Activated naive CD8-positive, alpha-beta T cell treated with anti-CD3 and anti-CD28 coated beads, Interleukin-2, amount 10 ng/mL, durations not matched to agents 7 days and 5 days (primary cell): ENCODE measurements around the gene CRTC1. TPM values are rescaled to one million over a fixed set of nuclear protein-coding genes. Genes with fewer than 3 reads are reported as not detected.
"Not testable (repeated sequence)": the region's sequence is repeated elsewhere in the genome, so short reads cannot be mapped to it uniquely, and the experiment has no call there.

Experiments
- ATAC-seq: fragments of 150-1000 bp; cut with Tn5 transposase; one replicate; pipeline ENCODE4 v1.10.0; 2021; ENCODE audit warnings: low read depth, moderate library complexity
- POLR2A ChIA-PET: fragments of 350-600 bp; sonication (Branson Sonifier 250); formaldehyde crosslinking; loops from one replicate; lab custom pipeline; 2021; ENCODE audit warnings: antibody characterized with exemption; lab: Charles Lee
- DNase-seq: peaks from one replicate; pipeline ENCODE4 v3.0.0; 2021
- H3K27ac Mint-ChIP-seq: one replicate; pipeline ENCODE4 v1.8.0; 2022; ENCODE audit warnings: mild to moderate bottlenecking, mixed read lengths
- H3K27me3 Mint-ChIP-seq: one replicate; pipeline ENCODE4 v1.8.0; 2022; ENCODE audit warnings: mild to moderate bottlenecking, moderate library complexity, mixed read lengths
- H3K36me3 Mint-ChIP-seq: one replicate; pipeline ENCODE4 v1.8.0; 2021; ENCODE audit warnings: mild to moderate bottlenecking, mixed read lengths
- H3K4me1 Mint-ChIP-seq: one replicate; pipeline ENCODE4 v1.8.0; 2021; ENCODE audit warnings: mixed read lengths
- H3K4me3 Mint-ChIP-seq: one replicate; pipeline ENCODE4 v1.8.0; 2022; ENCODE audit warnings: mild to moderate bottlenecking, moderate library complexity, mixed read lengths
- H3K9me3 Mint-ChIP-seq: one replicate; pipeline ENCODE4 v1.8.0; 2021; ENCODE audit warnings: mixed read lengths
- total RNA-seq, 2 experiments: library from RNA; stranded (reverse); gene quantifications; one replicate each; pipeline ENCODE4 v1.2.3, GENCODE V29; 2021

CRTC1 gene
- total RNA-seq, 2 experiments from 2014 or later = 10.3 to 11.8 TPM

DNA sequence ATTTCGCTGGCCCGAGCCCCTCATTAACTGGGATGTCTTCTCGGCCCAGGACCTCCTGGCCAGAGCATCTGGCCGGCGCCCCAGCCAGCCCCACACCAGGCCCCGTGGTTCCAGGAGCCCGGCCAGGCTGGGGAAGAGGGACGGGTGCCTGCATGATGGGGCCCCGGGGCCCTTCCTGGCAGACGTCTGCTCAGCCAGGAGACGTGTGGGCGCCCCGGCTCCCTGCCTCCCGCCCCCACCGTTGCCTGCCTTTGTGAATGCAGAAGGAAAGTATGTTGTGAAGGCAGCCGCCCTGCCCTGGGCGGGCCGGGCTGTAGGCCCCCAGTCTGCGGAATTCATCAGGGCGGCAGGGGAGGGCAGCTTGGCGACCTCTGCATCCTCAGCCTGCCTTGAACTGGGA, 112.1 kb downstream of the CRTC1 start:
- ATAC-seq = no peak
- Mint-ChIP-seq H3K4me3 (no peak overlapping the region), H3K27me3 (peaks cover 63% of the 10 kb centered on the region), H3K4me1 (no peaks in the 10 kb centered on the region), H3K27ac (no peak overlapping the region), H3K36me3 (no peaks in the 10 kb centered on the region), H3K9me3 (no peaks in the 10 kb centered on the region)
- POLR2A ChIA-PET = no interaction called here
- no peak for DNase-seq

DNA sequence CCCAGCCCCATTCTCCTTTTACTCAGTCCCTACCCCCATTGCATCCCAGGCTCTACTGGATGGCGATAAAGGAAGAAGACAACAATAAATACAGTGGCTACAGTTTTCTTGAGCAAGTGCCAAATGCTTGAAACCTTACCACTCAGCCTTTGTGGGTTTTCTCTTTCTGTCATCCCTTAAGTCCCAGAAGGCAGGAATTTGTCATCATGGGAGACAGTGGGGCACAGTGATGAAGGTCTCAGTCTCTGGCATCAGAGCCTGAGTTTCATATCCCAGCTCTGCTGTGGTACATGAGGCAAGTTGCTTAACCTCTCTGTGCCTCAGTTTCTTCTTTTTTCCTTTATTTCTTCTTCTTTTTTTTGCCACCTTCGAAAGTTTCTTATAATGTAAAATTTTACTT, 112.8 kb downstream of the CRTC1 start:
- ATAC-seq (no peak), DNase-seq (no peak)
- POLR2A ChIA-PET = no interaction called here
- Mint-ChIP-seq H3K4me1 (no peaks in the 10 kb centered on the region), H3K27ac (no peak overlapping the region), H3K9me3 (no peaks in the 10 kb centered on the region), H3K4me3 (no peak overlapping the region), H3K36me3 (no peaks in the 10 kb centered on the region), H3K27me3 (peaks cover 56% of the 10 kb centered on the region)

DNA sequence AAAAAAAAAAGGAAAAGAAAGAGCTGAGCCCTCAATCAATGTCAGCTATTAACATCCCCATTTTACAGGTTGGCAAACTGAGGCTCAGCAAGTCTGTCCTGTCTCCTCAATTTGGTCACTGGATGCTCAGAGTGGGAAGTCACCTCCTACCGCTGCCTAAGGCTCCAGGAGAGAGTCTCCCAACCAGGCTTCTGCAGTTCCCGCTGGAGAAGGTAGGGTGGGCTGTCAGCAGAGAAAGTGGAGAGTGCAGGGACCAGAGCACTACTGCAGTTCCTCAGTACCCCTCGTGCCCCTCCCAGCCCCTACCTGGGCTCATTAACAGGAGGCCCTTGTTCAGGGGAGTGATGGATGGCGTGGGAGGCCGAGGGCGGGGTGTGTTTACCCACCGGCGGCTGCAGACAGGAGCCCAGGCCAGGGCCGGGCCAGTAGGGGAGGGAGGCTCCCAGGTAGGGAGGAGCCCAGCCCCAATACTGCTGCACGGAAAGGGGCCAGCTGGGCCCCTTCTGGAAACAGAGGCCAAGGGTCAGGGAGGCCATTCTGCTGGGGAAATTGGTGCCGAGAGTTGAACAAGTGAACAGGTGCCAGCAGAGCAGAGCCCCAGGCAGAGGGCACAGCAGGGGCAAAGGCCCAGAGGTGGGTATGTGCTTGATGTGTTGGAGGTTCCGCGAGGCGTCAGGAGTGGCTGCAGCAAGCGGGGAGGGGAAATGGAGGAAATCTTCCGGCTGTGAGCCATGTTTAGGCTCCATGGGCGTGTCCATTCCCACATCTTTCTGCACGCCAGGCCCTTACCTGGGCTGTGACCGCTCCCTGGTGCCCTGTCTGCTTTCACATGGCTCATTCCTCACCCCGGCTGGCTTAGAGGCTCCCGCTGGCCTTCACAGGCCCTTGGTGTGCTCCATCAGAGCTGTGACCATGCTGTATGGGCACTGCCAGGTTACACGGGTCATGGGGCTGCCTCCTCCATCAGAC, 115.2 kb downstream of the CRTC1 start:
- Mint-ChIP-seq H3K27me3 (peaks cover 42% of the 10 kb centered on the region), H3K4me3 (no peak overlapping the region), H3K27ac (no peak overlapping the region), H3K9me3 (no peaks in the 10 kb centered on the region), H3K4me1 (no peaks in the 10 kb centered on the region), H3K36me3 (no peaks in the 10 kb centered on the region)
- ATAC-seq = no peak
- DNase-seq = no peak
- POLR2A ChIA-PET = no interaction called here

DNA sequence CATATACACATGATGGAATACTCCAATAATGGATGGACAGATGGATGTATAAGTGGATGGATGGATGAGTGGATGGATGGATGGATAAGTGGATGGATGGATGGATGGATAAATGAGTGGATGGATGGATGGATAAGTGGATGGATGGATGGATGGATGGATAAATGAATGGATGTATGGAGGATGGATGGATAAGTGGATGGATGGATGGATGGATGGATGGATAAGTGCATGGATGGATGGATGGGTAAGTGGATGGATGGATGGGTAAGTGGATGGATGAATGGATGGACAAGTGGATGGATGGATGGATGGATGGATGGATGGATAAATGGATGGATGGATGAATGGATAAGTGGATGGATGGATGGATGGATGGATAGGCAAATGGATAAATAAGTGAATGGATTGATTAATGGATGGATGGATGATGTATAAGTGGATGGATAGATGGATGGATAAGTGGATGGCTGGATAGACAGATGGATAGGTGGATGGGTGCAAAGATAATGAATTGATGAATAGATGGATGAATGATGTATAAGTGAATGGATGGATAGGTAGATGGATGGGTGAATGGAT, 116.0 kb downstream of the CRTC1 start:
- Mint-ChIP-seq H3K9me3 (no peaks in the 10 kb centered on the region), H3K4me1 (no peaks in the 10 kb centered on the region), H3K4me3 (no peak overlapping the region), H3K27me3 (peaks cover 39% of the 10 kb centered on the region), H3K36me3 (no peaks in the 10 kb centered on the region), H3K27ac (no peak overlapping the region)
- no peak for DNase-seq
- ATAC-seq = no peak
- POLR2A ChIA-PET = no interaction called here

DNA sequence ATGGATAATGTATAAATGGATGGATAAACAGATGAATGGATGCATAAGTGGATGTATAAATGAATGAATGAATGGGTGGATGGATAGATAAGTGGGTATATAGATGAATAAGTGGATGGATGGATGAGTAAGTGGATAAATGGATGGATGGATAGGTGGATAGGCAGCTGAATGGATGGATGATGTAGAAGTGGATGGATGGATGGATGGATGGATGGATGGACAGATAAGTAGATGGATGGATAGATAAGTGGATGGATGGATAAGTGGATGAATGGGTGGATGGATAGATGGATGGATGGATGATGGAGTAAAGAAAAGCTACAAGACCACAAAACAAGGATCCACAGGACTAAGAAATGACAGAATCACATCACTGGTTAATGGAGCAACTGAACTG, 116.6 kb downstream of the CRTC1 start:
- peaks cover 34% of the 10 kb centered on the region for H3K27me3 Mint-ChIP-seq
- H3K4me1 Mint-ChIP-seq = no peaks in the 10 kb centered on the region
- ATAC-seq (no peak), DNase-seq (no peak)
- H3K4me3 Mint-ChIP-seq = no peak overlapping the region
- no peak overlapping the region for H3K27ac Mint-ChIP-seq
- POLR2A ChIA-PET = no interaction called here
- H3K9me3 Mint-ChIP-seq = no peaks in the 10 kb centered on the region
- no peaks in the 10 kb centered on the region for H3K36me3 Mint-ChIP-seq

DNA sequence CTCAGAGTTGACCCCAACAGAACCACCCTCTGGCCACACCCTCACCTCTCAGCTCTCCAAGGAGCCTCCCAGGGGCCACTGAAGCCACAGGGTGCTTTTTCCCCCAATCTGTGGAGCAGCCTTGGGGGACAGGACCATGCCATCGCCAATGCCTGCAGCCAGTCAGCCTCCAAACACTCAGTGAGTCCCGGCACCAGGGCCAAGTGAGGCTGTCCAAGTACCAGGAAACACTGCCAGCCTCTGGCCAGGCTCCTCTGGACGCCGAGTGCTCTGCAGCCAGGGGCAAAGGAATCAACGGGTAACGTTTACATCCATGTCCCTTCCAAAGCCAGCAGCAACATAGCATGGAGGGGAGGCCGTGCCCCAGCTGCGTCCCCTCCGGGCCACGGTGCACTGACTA, 117.2 kb downstream of the CRTC1 start:
- Mint-ChIP-seq H3K9me3 (no peaks in the 10 kb centered on the region), H3K4me1 (no peaks in the 10 kb centered on the region), H3K4me3 (no peak overlapping the region), H3K27me3 (peaks cover 31% of the 10 kb centered on the region), H3K36me3 (no peaks in the 10 kb centered on the region), H3K27ac (no peak overlapping the region)
- POLR2A ChIA-PET = no interaction called here
- ATAC-seq (no peak), DNase-seq (no peak)

DNA sequence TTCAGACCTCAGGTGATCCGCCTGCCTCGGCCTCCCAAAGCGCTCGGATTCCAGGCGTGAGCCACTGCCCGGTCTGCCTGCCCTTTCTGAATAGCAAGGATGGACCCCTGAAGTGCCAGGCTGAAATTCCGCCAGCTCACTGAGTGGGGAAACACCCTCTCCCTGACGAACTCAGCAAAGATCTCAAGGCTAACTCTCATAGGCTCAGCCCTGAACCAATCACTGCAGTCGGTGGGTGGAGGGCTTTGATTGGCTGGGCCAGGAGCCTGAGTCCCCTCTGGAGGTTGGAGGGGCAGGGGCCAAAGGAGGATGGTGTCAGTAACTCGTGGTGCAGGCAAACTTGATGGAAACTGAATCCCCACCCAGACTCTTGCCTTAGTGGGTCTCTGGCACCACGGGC, 118.9 kb downstream of the CRTC1 start:
- ATAC-seq = no peak
- no peaks in the 10 kb centered on the region for H3K36me3 Mint-ChIP-seq
- no peak overlapping the region for H3K4me3 Mint-ChIP-seq
- no peaks in the 10 kb centered on the region for H3K9me3 Mint-ChIP-seq
- no peak for DNase-seq
- no peak overlapping the region for H3K27ac Mint-ChIP-seq
- peaks cover 17% of the 10 kb centered on the region for H3K27me3 Mint-ChIP-seq
- H3K4me1 Mint-ChIP-seq = no peaks in the 10 kb centered on the region
- POLR2A ChIA-PET = no interaction called here

DNA sequence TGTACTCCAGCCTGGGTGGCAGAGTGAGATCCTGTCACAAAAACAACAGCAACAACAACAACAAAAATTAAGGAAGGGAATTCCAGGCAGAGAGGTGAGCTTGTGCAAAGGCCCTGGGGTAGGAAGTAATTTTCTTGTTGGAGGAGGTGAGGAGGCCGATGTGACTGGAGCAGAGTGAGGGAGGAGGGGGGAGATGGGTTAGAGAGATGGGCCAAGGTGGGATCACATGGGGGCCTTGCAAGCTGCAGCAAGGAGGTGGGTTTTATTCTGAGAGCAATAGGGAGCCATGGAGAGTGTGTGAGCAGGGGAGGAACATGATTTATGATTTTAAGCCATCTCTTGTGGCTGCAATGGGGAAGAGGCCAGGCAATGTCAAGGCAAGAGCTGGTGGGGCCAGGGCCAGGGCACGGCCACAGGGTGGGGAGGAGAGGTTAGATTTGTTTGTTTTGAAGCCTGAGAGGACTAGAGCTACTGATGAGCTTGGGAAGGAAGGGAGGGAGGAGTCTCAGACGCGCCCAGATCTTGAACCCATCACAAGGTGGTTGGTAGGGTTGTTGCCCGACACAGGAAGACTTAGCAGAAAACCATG, 120.2 kb downstream of the CRTC1 start:
- H3K9me3 Mint-ChIP-seq = no peaks in the 10 kb centered on the region
- no peak for ATAC-seq
- no peaks in the 10 kb centered on the region for H3K36me3 Mint-ChIP-seq
- POLR2A ChIA-PET = no interaction called here
- no peaks in the 10 kb centered on the region for H3K4me1 Mint-ChIP-seq
- H3K27me3 Mint-ChIP-seq = peaks cover 7% of the 10 kb centered on the region
- DNase-seq = no peak
- H3K27ac Mint-ChIP-seq = no peak overlapping the region
- H3K4me3 Mint-ChIP-seq = no peak overlapping the region

DNA sequence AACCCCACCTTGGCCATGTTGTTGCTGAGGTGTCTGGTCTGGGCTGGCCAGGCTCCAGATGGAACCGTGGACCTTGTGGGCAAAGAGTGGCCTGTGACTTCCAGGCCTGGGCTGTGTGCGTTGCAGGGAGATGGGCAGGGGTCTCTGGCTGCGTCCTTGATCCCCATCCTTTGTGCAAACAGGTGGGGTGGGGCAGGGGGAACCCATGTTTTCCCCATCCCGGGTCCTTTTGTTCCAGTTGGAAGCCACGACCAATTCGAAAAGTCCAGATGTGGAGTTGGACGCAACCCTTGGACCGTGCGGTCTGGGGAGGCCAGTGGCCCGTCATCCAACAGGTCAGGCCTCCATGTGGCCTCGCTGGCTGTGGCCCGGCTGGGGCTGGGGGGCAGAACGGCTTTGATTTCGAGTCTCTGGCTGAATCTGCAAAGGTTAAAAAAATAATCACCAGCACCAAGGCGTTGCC, 120.7 kb downstream of the CRTC1 start:
- ATAC-seq (no peak), DNase-seq (no peak)
- Mint-ChIP-seq H3K27me3 (peaks cover 3% of the 10 kb centered on the region), H3K27ac (no peak overlapping the region), H3K4me3 (no peak overlapping the region), H3K9me3 (no peaks in the 10 kb centered on the region), H3K36me3 (no peaks in the 10 kb centered on the region), H3K4me1 (no peaks in the 10 kb centered on the region)
- POLR2A ChIA-PET = no interaction called here

DNA sequence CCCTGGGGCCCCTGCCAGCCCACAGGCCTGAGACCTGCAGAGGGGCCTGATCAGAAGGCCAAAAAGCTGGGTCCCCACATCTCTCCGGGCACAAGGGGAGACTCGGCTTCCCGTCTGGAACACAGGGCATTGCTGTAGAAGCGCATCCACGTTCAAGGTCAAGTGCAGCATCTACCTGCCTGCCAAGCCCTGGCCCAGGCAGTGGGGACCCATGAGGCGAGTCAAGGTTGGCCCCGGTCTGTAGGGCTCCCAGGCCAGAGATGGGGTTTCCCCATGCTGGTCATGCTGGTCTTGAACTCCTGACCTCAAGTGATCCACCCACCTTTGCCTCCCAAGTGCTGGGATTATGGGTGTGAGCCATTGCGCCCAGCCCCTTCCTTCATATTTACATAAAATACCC, 121.2 kb downstream of the CRTC1 start:
- Mint-ChIP-seq H3K36me3 (no peaks in the 10 kb centered on the region), H3K27me3 (peaks cover 4% of the 10 kb centered on the region), H3K4me3 (no peak overlapping the region), H3K4me1 (peaks cover 3% of the 10 kb centered on the region), H3K9me3 (no peaks in the 10 kb centered on the region), H3K27ac (no peak overlapping the region)
- DNase-seq (no peak), ATAC-seq (no peak)
- POLR2A ChIA-PET = no interaction called here

DNA sequence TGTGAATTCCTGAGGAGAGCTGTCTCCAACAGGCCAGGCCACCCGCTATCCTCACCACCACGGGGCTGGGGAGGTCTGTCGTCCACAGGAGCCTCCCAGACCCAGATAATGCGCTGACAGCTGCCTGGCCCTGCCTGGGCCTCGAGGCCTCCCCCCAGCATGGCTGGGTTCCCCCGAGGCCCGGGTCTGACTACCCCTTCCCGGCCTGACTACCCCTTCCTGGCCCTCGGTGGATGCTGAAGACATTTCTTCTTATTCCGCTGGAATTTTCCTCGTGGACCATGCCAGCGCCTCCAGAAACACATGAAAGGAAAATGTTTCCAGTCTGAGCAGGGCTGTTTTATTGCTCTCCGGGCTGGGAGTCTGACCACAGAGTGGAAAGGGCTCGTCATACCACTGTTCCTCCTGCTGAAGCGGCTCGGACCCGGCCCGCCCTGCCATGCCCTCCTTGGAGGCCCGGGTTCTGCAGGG, 124.4 kb downstream of the CRTC1 start:
- H3K27ac Mint-ChIP-seq = no peak overlapping the region
- H3K4me3 Mint-ChIP-seq = no peak overlapping the region
- peaks cover 3% of the 10 kb centered on the region for H3K4me1 Mint-ChIP-seq
- POLR2A ChIA-PET = no interaction called here
- no peak for DNase-seq
- peaks cover 8% of the 10 kb centered on the region for H3K27me3 Mint-ChIP-seq
- H3K9me3 Mint-ChIP-seq = no peaks in the 10 kb centered on the region
- ATAC-seq = no peak
- no peaks in the 10 kb centered on the region for H3K36me3 Mint-ChIP-seq

DNA sequence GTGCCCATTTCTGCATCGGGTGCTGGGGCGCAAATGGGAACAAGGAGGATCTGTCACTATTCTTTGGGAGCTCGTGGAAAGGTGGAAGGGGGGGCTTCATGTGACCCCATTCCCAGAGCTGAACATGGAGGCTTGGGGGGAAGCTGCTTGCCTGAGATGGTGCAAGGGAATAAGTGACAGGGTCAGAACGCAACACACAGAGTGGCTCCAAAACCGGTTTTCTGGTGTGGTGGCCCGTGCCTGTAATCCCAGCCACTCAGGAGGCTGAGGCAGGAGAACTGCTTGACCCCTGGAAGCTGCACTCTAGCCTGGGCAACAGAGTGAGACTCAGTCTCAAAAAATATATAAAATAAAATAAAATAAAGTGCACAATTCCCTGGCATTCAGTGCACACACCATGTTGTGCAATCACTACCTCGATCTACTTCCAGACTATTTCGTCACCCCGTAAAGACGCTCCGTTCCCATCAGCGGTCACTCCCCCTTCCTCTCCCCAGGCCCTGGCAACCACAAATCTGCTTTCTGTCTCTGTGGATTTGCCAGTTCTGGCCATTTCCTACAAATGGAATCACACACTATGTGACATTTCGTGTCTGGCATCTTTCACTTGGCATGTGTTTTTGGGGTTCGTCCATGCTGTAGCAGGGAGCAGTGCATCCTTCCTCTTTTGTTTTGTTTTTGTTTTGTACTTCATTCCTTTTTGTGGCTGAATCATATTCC, 125.8 kb downstream of the CRTC1 start:
- Mint-ChIP-seq H3K27me3 (peaks cover 8% of the 10 kb centered on the region), H3K9me3 (no peaks in the 10 kb centered on the region), H3K4me1 (peaks cover 3% of the 10 kb centered on the region), H3K36me3 (no peaks in the 10 kb centered on the region), H3K27ac (no peak overlapping the region), H3K4me3 (peak overlapping the region; percentile 20)
- POLR2A ChIA-PET = no interaction called here
- DNase-seq = no peak
- ATAC-seq = no peak

DNA sequence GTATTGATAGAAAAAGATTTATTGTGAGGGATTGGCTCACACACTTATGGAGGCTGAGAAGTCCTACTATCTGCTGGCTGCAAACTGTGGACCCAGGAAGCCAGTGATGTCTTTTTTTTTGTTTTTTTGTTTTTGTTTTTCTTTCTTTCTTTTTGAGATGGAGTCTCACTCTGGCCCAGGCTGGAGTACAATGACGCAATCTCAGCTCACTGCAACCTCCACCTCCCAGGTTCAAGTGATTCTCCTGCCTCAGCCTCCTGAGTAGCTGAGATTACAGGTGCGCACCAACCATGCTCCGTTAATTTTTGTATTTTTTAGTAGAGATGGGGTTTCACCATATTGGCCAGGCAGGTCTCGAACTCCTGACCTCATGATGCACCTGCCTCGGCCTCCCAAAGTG, 128.2 kb downstream of the CRTC1 start:
- POLR2A ChIA-PET, DNase-seq, ATAC-seq, H3K27ac Mint-ChIP-seq, H3K4me3 Mint-ChIP-seq, H3K36me3 Mint-ChIP-seq, H3K27me3 Mint-ChIP-seq, H3K4me1 Mint-ChIP-seq, H3K9me3 Mint-ChIP-seq: not testable (repeated sequence)
